ENCODE results near the gene IFNK.

DNA sequence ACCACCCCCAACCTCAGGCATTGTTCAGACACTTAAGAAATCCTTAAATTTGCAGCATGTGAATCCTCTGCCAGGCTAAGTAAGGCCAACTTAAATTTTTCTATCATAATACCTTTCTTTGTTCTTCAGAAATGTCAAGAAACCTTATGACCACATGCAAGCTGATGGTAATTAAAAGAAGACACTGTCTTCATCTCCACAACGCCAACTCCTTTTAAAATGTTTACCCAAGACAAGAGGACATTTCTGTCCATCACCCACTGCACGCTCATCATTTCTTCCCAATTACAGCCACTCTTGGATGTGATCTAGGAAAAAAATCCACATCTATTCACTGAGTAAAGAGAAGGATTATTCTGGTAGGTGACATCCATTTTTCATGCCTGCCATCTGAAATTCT, 6.1 kb upstream of the IFNK start:
- TF ChIP-seq, protein P1, sequence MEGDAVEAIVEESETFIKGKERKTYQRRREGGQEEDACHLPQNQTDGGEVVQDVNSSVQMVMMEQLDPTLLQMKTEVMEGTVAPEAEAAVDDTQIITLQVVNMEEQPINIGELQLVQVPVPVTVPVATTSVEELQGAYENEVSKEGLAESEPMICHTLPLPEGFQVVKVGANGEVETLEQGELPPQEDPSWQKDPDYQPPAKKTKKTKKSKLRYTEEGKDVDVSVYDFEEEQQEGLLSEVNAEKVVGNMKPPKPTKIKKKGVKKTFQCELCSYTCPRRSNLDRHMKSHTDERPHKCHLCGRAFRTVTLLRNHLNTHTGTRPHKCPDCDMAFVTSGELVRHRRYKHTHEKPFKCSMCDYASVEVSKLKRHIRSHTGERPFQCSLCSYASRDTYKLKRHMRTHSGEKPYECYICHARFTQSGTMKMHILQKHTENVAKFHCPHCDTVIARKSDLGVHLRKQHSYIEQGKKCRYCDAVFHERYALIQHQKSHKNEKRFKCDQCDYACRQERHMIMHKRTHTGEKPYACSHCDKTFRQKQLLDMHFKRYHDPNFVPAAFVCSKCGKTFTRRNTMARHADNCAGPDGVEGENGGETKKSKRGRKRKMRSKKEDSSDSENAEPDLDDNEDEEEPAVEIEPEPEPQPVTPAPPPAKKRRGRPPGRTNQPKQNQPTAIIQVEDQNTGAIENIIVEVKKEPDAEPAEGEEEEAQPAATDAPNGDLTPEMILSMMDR (IDR thresholded peaks at IDR 0.05; ENCODE audit: low read depth, low read length, poor library complexity, severe bottlenecking), result no peak
- no peak for TF ChIP-seq EZH2phosphoT487 (IDR thresholded peaks at IDR 0.05; ENCODE audit: borderline replicate concordance, low read length)

Measured in DOHH2 (cell line).